ENCODE results near the gene GABRB2. TPM values are rescaled to one million over a fixed set of nuclear protein-coding genes. Genes with fewer than 3 reads are reported as not detected.

GABRB2 gene
- total RNA-seq, 1 experiment from 2014 or later = not detected

DNA sequence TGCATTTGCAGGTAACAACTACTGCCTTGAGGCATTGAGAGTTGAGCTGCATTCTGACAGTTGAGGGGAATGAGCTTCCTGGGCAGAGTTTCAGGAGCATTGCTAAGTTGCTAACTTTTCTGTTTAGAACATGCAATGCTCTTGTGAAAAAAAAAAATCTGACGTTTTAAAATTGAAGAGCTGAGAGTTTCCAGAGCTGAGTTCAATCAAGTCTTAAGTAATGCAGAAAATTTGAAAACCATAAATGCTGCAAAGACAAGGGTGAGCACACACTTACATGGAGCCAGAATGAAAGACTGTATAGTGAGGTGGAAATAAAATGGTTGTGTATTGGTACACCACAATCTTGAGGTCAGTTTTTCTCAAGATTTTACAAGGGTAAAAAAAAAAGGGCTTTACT, 166.0 kb downstream of the GABRB2 start:
- no TSS peak for BruUV-seq (replicated peaks)
- DNase-seq (ENCODE audit: low read depth, low spot score) (no peak), ATAC-seq (no peak)
- Histone ChIP-seq H3K4me1 (ENCODE audit: control insufficient read depth, insufficient read depth, low read length) (no peaks in the 10 kb centered on the region), H3K4me3 (ENCODE audit: low read depth in 2 of 2, low read length in 2 of 2) (no peak overlapping the region), H3K36me3 (ENCODE audit: control insufficient read depth, insufficient read depth, low read length) (no peaks in the 10 kb centered on the region), H3K27me3 (ENCODE audit: control insufficient read depth, insufficient read depth, low read length) (no peaks in the 10 kb centered on the region), H3K9me3 (ENCODE audit: control insufficient read depth, insufficient read depth, low read depth, low read length) (no peaks in the 10 kb centered on the region), H3K27ac (ENCODE audit: low read length) (no peak overlapping the region)
- in situ Hi-C loops (cut with HindIII; ENCODE audit: low pct_unique_long_range_greater_than_20kb, low sequenced_read_pairs) = no loop called here
- POLR2A ChIA-PET = no interaction called here
- CTCF ChIA-PET = no interaction called here
- intact Hi-C loops (cut with micrococcal nuclease; ENCODE audit: unreplicated experiment) = no loop called here
- no peak for TF ChIP-seq SIN3A (IDR thresholded peaks at IDR 0.05; ENCODE audit: borderline replicate concordance, insufficient read depth, low read depth, low read length)
- TF ChIP-seq, protein P1, sequence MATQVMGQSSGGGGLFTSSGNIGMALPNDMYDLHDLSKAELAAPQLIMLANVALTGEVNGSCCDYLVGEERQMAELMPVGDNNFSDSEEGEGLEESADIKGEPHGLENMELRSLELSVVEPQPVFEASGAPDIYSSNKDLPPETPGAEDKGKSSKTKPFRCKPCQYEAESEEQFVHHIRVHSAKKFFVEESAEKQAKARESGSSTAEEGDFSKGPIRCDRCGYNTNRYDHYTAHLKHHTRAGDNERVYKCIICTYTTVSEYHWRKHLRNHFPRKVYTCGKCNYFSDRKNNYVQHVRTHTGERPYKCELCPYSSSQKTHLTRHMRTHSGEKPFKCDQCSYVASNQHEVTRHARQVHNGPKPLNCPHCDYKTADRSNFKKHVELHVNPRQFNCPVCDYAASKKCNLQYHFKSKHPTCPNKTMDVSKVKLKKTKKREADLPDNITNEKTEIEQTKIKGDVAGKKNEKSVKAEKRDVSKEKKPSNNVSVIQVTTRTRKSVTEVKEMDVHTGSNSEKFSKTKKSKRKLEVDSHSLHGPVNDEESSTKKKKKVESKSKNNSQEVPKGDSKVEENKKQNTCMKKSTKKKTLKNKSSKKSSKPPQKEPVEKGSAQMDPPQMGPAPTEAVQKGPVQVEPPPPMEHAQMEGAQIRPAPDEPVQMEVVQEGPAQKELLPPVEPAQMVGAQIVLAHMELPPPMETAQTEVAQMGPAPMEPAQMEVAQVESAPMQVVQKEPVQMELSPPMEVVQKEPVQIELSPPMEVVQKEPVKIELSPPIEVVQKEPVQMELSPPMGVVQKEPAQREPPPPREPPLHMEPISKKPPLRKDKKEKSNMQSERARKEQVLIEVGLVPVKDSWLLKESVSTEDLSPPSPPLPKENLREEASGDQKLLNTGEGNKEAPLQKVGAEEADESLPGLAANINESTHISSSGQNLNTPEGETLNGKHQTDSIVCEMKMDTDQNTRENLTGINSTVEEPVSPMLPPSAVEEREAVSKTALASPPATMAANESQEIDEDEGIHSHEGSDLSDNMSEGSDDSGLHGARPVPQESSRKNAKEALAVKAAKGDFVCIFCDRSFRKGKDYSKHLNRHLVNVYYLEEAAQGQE (IDR thresholded peaks at IDR 0.05; ENCODE audit: insufficient read depth in 1 of 2, low read depth in 2 of 2, low read length in 1 of 2) = no peak
- TF ChIP-seq, protein P2, sequence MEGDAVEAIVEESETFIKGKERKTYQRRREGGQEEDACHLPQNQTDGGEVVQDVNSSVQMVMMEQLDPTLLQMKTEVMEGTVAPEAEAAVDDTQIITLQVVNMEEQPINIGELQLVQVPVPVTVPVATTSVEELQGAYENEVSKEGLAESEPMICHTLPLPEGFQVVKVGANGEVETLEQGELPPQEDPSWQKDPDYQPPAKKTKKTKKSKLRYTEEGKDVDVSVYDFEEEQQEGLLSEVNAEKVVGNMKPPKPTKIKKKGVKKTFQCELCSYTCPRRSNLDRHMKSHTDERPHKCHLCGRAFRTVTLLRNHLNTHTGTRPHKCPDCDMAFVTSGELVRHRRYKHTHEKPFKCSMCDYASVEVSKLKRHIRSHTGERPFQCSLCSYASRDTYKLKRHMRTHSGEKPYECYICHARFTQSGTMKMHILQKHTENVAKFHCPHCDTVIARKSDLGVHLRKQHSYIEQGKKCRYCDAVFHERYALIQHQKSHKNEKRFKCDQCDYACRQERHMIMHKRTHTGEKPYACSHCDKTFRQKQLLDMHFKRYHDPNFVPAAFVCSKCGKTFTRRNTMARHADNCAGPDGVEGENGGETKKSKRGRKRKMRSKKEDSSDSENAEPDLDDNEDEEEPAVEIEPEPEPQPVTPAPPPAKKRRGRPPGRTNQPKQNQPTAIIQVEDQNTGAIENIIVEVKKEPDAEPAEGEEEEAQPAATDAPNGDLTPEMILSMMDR (IDR thresholded peaks at IDR 0.05) = no peak

DNA sequence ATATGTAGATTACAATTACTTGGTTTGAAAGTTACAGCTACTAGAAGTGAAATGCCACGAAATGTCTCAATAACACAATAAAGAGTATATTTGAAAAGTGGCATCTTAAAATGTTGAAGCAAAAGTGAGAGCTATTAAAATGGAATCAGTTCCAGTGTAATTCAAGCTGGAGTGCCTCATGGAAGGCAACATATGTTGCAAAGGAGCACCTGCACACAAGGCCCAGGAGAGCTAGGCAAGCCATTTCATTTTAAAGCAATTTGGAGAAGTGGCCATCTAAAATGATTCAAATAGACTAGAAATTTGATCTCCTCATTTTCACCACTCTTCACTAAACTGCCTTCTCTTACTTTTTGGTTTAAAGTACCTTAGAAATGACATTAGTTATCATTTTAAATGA, 167.8 kb downstream of the GABRB2 start:
- Histone ChIP-seq H3K36me3 (ENCODE audit: control insufficient read depth, insufficient read depth, low read length) (no peaks in the 10 kb centered on the region), H3K4me1 (ENCODE audit: control insufficient read depth, insufficient read depth, low read length) (no peaks in the 10 kb centered on the region), H3K27ac (ENCODE audit: low read length) (no peak overlapping the region), H3K9me3 (ENCODE audit: control insufficient read depth, insufficient read depth, low read depth, low read length) (no peaks in the 10 kb centered on the region), H3K4me3 (ENCODE audit: low read depth in 2 of 2, low read length in 2 of 2) (no peak overlapping the region), H3K27me3 (ENCODE audit: control insufficient read depth, insufficient read depth, low read length) (no peaks in the 10 kb centered on the region)
- intact Hi-C loops (cut with micrococcal nuclease; ENCODE audit: unreplicated experiment) (no loop called here), in situ Hi-C loops (cut with HindIII; ENCODE audit: low pct_unique_long_range_greater_than_20kb, low sequenced_read_pairs) (no loop called here)
- DNase-seq (ENCODE audit: low read depth, low spot score) (no peak), ATAC-seq (no peak)
- no TSS peak for BruUV-seq (replicated peaks)
- TF ChIP-seq, protein P1 (IDR thresholded peaks at IDR 0.05; ENCODE audit: insufficient read depth in 1 of 2, low read depth in 2 of 2, low read length in 1 of 2) = no peak
- TF ChIP-seq, protein P2 (IDR thresholded peaks at IDR 0.05) = no peak
- TF ChIP-seq TCF7L2 (IDR thresholded peaks at IDR 0.05; ENCODE audit: low read depth, low read length) (no peak), POLR2AphosphoS5 (IDR thresholded peaks at IDR 0.05; ENCODE audit: low read depth, low read length) (no peak), SIN3A (IDR thresholded peaks at IDR 0.05; ENCODE audit: borderline replicate concordance, insufficient read depth, low read depth, low read length) (no peak)
- CTCF ChIA-PET = no interaction called here
- POLR2A ChIA-PET = no interaction called here

All from Panc1 (cell line).